ENCODE results near the gene GRWD1.
A peak's percentile ranks its signal among the peaks of the same experiment; 100 is the strongest.

GRWD1 gene

GRCh38 chr19:48421548-48421947, 24.2 kb upstream of the GRWD1 start:
- peak; percentile 77 for DNase-seq (ENCODE audit: low read depth)
- H3K4me3 ChIP-seq (ENCODE audit: control insufficient read depth, low read depth, low read length) = peak overlapping the region; percentile 15
- TF ChIP-seq CTCF (conservative IDR thresholded peaks at IDR 0.05; ENCODE audit: control insufficient read depth, insufficient read depth, low read depth, low read length) = no peak

GRCh38 chr19:48424694-48425219, 21.0 kb upstream of the GRWD1 start:
- no peak overlapping the region for H3K4me3 ChIP-seq (ENCODE audit: control insufficient read depth, low read depth, low read length)
- TF ChIP-seq CTCF (conservative IDR thresholded peaks at IDR 0.05; ENCODE audit: control insufficient read depth, insufficient read depth, low read depth, low read length) = no peak
- peak; percentile 51 for DNase-seq (ENCODE audit: low read depth)

- TF ChIP-seq CTCF (conservative IDR thresholded peaks at IDR 0.05; ENCODE audit: control insufficient read depth, insufficient read depth, low read depth, low read length) = no peak
- no peak overlapping the region for H3K4me3 ChIP-seq (ENCODE audit: control insufficient read depth, low read depth, low read length)
- no peak for DNase-seq (ENCODE audit: low read depth)
Measured at GRCh38 chr19:48428670-48429069, 17.1 kb upstream of the GRWD1 start.

- TF ChIP-seq CTCF (conservative IDR thresholded peaks at IDR 0.05; ENCODE audit: control insufficient read depth, insufficient read depth, low read depth, low read length) = no peak
- DNase-seq (ENCODE audit: low read depth) = no peak
- no peak overlapping the region for H3K4me3 ChIP-seq (ENCODE audit: control insufficient read depth, low read depth, low read length)
Measured at GRCh38 chr19:48433337-48433736, 12.4 kb upstream of the GRWD1 start.

GRCh38 chr19:48436586-48436985, 9.2 kb upstream of the GRWD1 start:
- no peak overlapping the region for H3K4me3 ChIP-seq (ENCODE audit: control insufficient read depth, low read depth, low read length)
- no peak for TF ChIP-seq CTCF (conservative IDR thresholded peaks at IDR 0.05; ENCODE audit: control insufficient read depth, insufficient read depth, low read depth, low read length)
- no peak for DNase-seq (ENCODE audit: low read depth)

- DNase-seq (ENCODE audit: low read depth) = no peak
- no peak overlapping the region for H3K4me3 ChIP-seq (ENCODE audit: control insufficient read depth, low read depth, low read length)
- no peak for TF ChIP-seq CTCF (conservative IDR thresholded peaks at IDR 0.05; ENCODE audit: control insufficient read depth, insufficient read depth, low read depth, low read length)
Measured at GRCh38 chr19:48441360-48442050, 4.3 kb upstream of the GRWD1 start.
